Activated effector memory CD4-positive, alpha-beta T cell treated with anti-CD3 and anti-CD28 coated beads, Interleukin-2, amount 50 U/mL, for 16 hours (primary cell): ENCODE measurements around the gene KCTD1.
"Not testable (repeated sequence)": the region's sequence is repeated elsewhere in the genome, so short reads cannot be mapped to it uniquely, and the experiment has no call there.

Experiments used
- DNase-seq: peaks from one replicate; pipeline ENCODE4 v3.0.0-alpha.2; 2020

Gene KCTD1

GRCh38 chr18:26455639-26456038, 92.7 kb downstream of the KCTD1 start:
- no peak for DNase-seq

- no peak for DNase-seq
Measured at GRCh38 chr18:26454616-26455015, 93.7 kb downstream of the KCTD1 start.

GRCh38 chr18:26454192-26454591, 94.2 kb downstream of the KCTD1 start:
- DNase-seq = no peak

- no peak for DNase-seq
Measured at GRCh38 chr18:26453386-26453901, 94.9 kb downstream of the KCTD1 start.

- DNase-seq = no peak
Measured at GRCh38 chr18:26450989-26451682, 97.2 kb downstream of the KCTD1 start.

- DNase-seq = no peak
Measured at GRCh38 chr18:26448714-26449159, 99.6 kb downstream of the KCTD1 start.

GRCh38 chr18:26443853-26444252, 104.5 kb downstream of the KCTD1 start:
- no peak for DNase-seq

GRCh38 chr18:26442126-26442525, 106.2 kb downstream of the KCTD1 start:
- DNase-seq = no peak

- no peak for DNase-seq
Measured at GRCh38 chr18:26440644-26441043, 107.7 kb downstream of the KCTD1 start.

- no peak for DNase-seq
Measured at GRCh38 chr18:26439537-26439936, 108.8 kb downstream of the KCTD1 start.

- DNase-seq = no peak
Measured at GRCh38 chr18:26438980-26439379, 109.4 kb downstream of the KCTD1 start.

- DNase-seq = not testable (repeated sequence)
Measured at GRCh38 chr18:26437634-26438033, 110.7 kb downstream of the KCTD1 start.

- DNase-seq = no peak
Measured at GRCh38 chr18:26436176-26437051, 111.9 kb downstream of the KCTD1 start.

- no peak for DNase-seq
Measured at GRCh38 chr18:26435415-26436095, 112.8 kb downstream of the KCTD1 start.

- no peak for DNase-seq
Measured at GRCh38 chr18:26434887-26435286, 113.5 kb downstream of the KCTD1 start.

GRCh38 chr18:26432651-26433424, 115.5 kb downstream of the KCTD1 start:
- no peak for DNase-seq

- no peak for DNase-seq
Measured at GRCh38 chr18:26429535-26430226, 118.7 kb downstream of the KCTD1 start.

GRCh38 chr18:26425148-26425531, 123.2 kb downstream of the KCTD1 start:
- no peak for DNase-seq

- DNase-seq = no peak
Measured at GRCh38 chr18:26424428-26425147, 123.8 kb downstream of the KCTD1 start.

- no peak for DNase-seq
Measured at GRCh38 chr18:26422472-26423162, 125.7 kb downstream of the KCTD1 start.

GRCh38 chr18:26421931-26422330, 126.4 kb downstream of the KCTD1 start:
- DNase-seq = no peak
